Mesenchymal stem cell (in vitro differentiated cells and primary cell): Measurements from ENCODE around the gene SPTLC1.
"Not testable (repeated sequence)": the region's sequence is repeated elsewhere in the genome, so short reads cannot be mapped to it uniquely, and the experiment has no call there.

Source experiments
- DNase-seq: peaks from one replicate; pipeline ENCODE4 v3.0.0-alpha.2; 2013
- H2AFZ ChIP-seq: one replicate; pipeline ENCODE4 v1.6.1; 2013; ENCODE audit warnings: low read depth, mild to moderate bottlenecking, control low read depth, inconsistent platforms, low read length, moderate library complexity
- H2AK5ac ChIP-seq: 2 replicates; pipeline ENCODE4 v1.6.1; 2013; ENCODE audit warnings: low read length, moderate library complexity, mild to moderate bottlenecking, inconsistent platforms; ENCODE audit not compliant: severe bottlenecking
- H2BK120ac ChIP-seq: one replicate; pipeline ENCODE4 v1.6.1; 2013; ENCODE audit warnings: low read depth, mild to moderate bottlenecking, inconsistent platforms, low read length, moderate library complexity
- H2BK12ac ChIP-seq, 2 experiments: one replicate each; pipeline ENCODE4 v1.6.1; 2013; ENCODE audit warnings: inconsistent platforms in 2 of 2, low read length in 2 of 2, mild to moderate bottlenecking in 2 of 2, moderate library complexity in 2 of 2, control low read depth in 1 of 2
- H2BK15ac ChIP-seq: one replicate; pipeline ENCODE4 v1.6.1; 2013; ENCODE audit warnings: mild to moderate bottlenecking, low read depth, inconsistent platforms; ENCODE audit not compliant: poor library complexity, severe bottlenecking
- H2BK5ac ChIP-seq: 2 replicates; pipeline ENCODE4 v1.6.1; 2013; ENCODE audit warnings: low read depth, mild to moderate bottlenecking, low read length, control low read depth, inconsistent platforms; ENCODE audit not compliant: poor library complexity, severe bottlenecking
- H3K14ac ChIP-seq, 2 experiments: one replicate each; pipeline ENCODE4 v1.6.1; 2013; ENCODE audit warnings: inconsistent platforms in 2 of 2, low read length in 2 of 2, control low read depth in 1 of 2, mild to moderate bottlenecking in 1 of 2, moderate library complexity in 1 of 2
- H3K18ac ChIP-seq, 2 experiments: one replicate each; pipeline ENCODE4 v1.6.1; 2013; ENCODE audit warnings: inconsistent platforms in 2 of 2, low read length in 2 of 2, control low read depth in 1 of 2, low read depth in 1 of 2, mild to moderate bottlenecking in 1 of 2
- H3K23ac ChIP-seq, 2 experiments: one replicate each; pipeline ENCODE4 v1.6.1; 2013; ENCODE audit warnings: inconsistent platforms in 2 of 2, low read length in 2 of 2, mild to moderate bottlenecking in 2 of 2, moderate library complexity in 2 of 2, control low read depth in 1 of 2
- H3K27ac ChIP-seq: 2 replicates; pipeline ENCODE4 v1.5.1; 2013; ENCODE audit warnings: mild to moderate bottlenecking, moderate library complexity, low read length, control low read depth, inconsistent platforms; ENCODE audit not compliant: poor library complexity, severe bottlenecking
- H3K27me3 ChIP-seq, 2 experiments: 2 replicates each; pipeline versions ENCODE4 v1.6.1 to v1.7.0; 2013; ENCODE audit warnings: low read length in 2 of 2, mild to moderate bottlenecking in 2 of 2, moderate library complexity in 2 of 2, control low read depth in 1 of 2, inconsistent platforms in 1 of 2; ENCODE audit not compliant: control insufficient read depth in 1 of 2, insufficient read depth in 1 of 2
- H3K36me3 ChIP-seq, 2 experiments: 2 replicates each; pipeline versions ENCODE4 v1.6.1 to v1.7.0; 2013; ENCODE audit warnings: low read length in 2 of 2, control low read depth in 1 of 2, inconsistent platforms in 1 of 2, low read depth in 1 of 2, mild to moderate bottlenecking in 1 of 2; ENCODE audit not compliant: insufficient read depth in 2 of 2, control insufficient read depth in 1 of 2
- H3K4ac ChIP-seq, 2 experiments: one replicate each; pipeline ENCODE4 v1.6.1; 2013; ENCODE audit warnings: inconsistent platforms in 2 of 2, low read length in 2 of 2, mild to moderate bottlenecking in 2 of 2, moderate library complexity in 2 of 2, control low read depth in 1 of 2, low read depth in 1 of 2
- H3K4me1 ChIP-seq: 2 replicates; pipeline ENCODE4 v1.6.1; 2013; ENCODE audit warnings: low read depth, low read length, control low read depth; ENCODE audit not compliant: control insufficient read depth, insufficient read depth
- H3K4me2 ChIP-seq: 2 replicates; pipeline ENCODE4 v1.6.1; 2013; ENCODE audit warnings: low read length, mild to moderate bottlenecking, inconsistent platforms; ENCODE audit not compliant: poor library complexity, severe bottlenecking
- H3K4me3 ChIP-seq, 2 experiments: 2 replicates each; pipeline versions ENCODE4 v1.5.1 to v1.7.0; 2013; ENCODE audit warnings: low read length in 2 of 2, mild to moderate bottlenecking in 2 of 2, control low read depth in 1 of 2, low read depth in 1 of 2; ENCODE audit not compliant: insufficient read depth in 1 of 2
- H3K79me1 ChIP-seq: replicated peaks from 2 replicates; pipeline ENCODE4 v1.6.1; 2013; ENCODE audit warnings: mild to moderate bottlenecking, control low read depth, low read length, inconsistent platforms; ENCODE audit not compliant: poor library complexity, severe bottlenecking
- H3K9ac ChIP-seq: 2 replicates; pipeline ENCODE4 v1.7.0; 2013; ENCODE audit warnings: mild to moderate bottlenecking, low read length, moderate library complexity
- H3K9me3 ChIP-seq: 2 replicates; pipeline ENCODE4 v1.7.0; 2013; ENCODE audit warnings: mild to moderate bottlenecking, low read length; ENCODE audit not compliant: control insufficient read depth
- H4K8ac ChIP-seq: one replicate; pipeline ENCODE4 v1.6.1; 2013; ENCODE audit warnings: inconsistent platforms, mild to moderate bottlenecking, low read length, moderate library complexity
- H4K91ac ChIP-seq: one replicate; pipeline ENCODE4 v1.6.1; 2013; ENCODE audit warnings: mild to moderate bottlenecking, low read length, inconsistent platforms
- WGBS: methylation state at CpG from one replicate; pipeline ENCODE4 v1.1.7; 2013; ENCODE audit warnings: mixed read lengths; 5-methylcytosine and 5-hydroxymethylcytosine counted together

Gene SPTLC1

DNA sequence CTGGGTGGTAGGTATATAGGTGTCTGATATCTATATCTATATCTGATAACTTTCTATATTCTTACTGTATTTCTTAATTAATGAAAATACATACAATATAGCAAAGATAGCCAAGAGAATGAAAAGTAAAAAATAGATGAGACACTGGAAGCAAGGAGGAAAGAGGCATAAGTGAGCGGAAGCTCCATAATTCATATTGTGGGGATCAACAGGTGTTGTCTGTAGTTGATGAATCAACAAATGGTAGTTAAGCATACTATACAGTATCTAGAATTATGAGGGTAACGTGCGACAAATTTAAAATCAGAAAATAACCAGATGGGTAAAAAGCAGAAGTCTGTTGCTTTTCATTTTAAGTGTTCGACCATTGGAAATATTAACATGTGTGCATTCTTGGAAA is 7.1 kb downstream of the SPTLC1 start:
- 100% methylated on average over 3 of the region's 4 CpGs for WGBS
- Histone ChIP-seq H2BK5ac (no peak overlapping the region), H2AK5ac (no peak overlapping the region), H3K4ac (no peak overlapping the region), H3K4me2 (no peak overlapping the region), H3K4me3 (no peak overlapping the region), H2BK15ac (no peak overlapping the region), H3K79me1 (peaks cover 9% of the 10 kb centered on the region), H3K23ac (no peak overlapping the region), H3K9ac (no peak overlapping the region), H3K4me1 (no peaks in the 10 kb centered on the region), H4K8ac (no peak overlapping the region), H3K36me3 (peaks cover 28 to 43% of the 10 kb centered on the region in 2 experiments), H4K91ac (no peak overlapping the region), H2AFZ (no peak overlapping the region), H3K9me3 (no peaks in the 10 kb centered on the region), H2BK12ac (no peak overlapping the region), H3K27me3 (no peaks in the 10 kb centered on the region), H2BK120ac (no peak overlapping the region), H3K18ac (no peak overlapping the region), H3K14ac (no peak overlapping the region), H3K27ac (no peak overlapping the region)
- no peak for DNase-seq

DNA sequence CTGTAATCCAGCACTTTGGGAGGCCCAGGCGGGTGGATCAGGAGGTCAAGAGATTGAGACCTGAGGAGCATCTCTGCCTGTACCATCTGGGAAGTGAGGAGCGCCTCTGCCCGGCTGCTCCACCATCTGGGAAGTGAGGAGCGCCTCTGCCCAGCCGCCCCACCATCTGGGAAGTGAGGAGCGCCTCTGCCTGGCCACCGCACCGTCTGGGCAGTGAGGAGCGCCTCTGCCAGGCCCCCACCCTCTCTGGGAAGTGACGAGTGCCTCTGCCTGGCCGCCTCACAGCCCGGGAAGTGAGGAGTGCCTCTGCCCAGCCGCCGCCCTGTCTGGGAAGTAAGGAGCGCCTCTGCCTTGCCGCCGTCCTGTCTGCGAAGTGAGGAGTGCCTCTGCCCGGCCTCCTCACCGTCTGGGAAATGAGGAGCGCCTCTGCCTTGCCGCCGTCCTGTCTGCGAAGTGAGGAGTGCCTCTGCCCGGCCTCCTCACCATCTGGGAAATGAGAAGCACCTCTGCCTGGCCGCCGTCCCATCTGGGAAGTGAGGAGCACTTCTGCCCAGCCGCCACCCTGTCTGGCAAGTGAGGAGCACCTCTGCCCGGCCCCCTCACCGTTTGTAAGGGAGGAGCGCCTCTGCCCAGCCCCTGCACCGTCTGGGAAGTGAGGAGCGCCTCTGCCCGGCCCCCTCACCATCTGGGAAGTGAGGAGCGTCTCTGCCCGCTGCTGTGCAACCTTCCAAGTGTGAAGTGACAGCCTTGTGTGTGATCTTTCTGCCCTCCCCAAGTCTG is 9.6 kb downstream of the SPTLC1 start:
- not testable (repeated sequence) for H2AFZ ChIP-seq, H3K9me3 ChIP-seq, H2BK5ac ChIP-seq, H3K27me3 ChIP-seq, H3K23ac ChIP-seq, H4K8ac ChIP-seq, H3K4ac ChIP-seq, H3K4me2 ChIP-seq, H2BK12ac ChIP-seq, H3K14ac ChIP-seq, H2BK15ac ChIP-seq, H3K18ac ChIP-seq, H3K4me3 ChIP-seq, H2AK5ac ChIP-seq, H2BK120ac ChIP-seq, H3K4me1 ChIP-seq, H3K9ac ChIP-seq, H3K79me1 ChIP-seq, H3K27ac ChIP-seq, DNase-seq, H4K91ac ChIP-seq
- WGBS: 97% methylated on average over 31 of the region's 36 CpGs
- peaks cover 29% of the 10 kb centered on the region in 2 experiments for H3K36me3 ChIP-seq

DNA sequence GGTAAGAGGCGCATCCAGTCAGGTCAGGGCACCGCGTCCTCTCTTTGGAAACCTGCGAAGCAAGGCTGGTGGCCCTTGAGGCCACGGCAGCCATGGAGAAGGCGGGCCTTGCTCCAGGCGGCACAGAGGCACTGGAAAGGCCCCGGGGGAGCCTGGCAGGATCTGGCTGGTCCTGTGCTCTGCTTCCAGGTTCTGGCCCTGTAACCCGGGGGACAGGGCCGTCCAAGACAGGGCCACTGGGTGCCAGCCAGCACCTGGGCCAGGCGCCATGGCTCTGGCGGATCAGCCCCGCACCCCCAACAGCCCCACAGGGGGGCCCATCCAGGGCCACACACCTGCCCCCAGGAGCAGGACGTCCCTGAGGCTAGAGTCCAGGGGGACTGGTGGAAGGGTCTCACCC is 11.6 kb downstream of the SPTLC1 start:
- H3K4ac ChIP-seq, H3K9me3 ChIP-seq, H2AK5ac ChIP-seq, H2BK120ac ChIP-seq, H4K8ac ChIP-seq, H3K4me1 ChIP-seq, H3K23ac ChIP-seq, H4K91ac ChIP-seq, H3K18ac ChIP-seq, H2BK15ac ChIP-seq, H3K4me3 ChIP-seq, H2BK5ac ChIP-seq, H3K14ac ChIP-seq, H2BK12ac ChIP-seq, H3K27ac ChIP-seq, H3K4me2 ChIP-seq, H2AFZ ChIP-seq, DNase-seq, H3K9ac ChIP-seq, H3K27me3 ChIP-seq: not testable (repeated sequence)
- H3K36me3 ChIP-seq: peaks cover 16 to 29% of the 10 kb centered on the region in 2 experiments
- H3K79me1 ChIP-seq: peaks cover 14% of the 10 kb centered on the region
- WGBS: 99% methylated on average over 14 of the region's 14 CpGs

DNA sequence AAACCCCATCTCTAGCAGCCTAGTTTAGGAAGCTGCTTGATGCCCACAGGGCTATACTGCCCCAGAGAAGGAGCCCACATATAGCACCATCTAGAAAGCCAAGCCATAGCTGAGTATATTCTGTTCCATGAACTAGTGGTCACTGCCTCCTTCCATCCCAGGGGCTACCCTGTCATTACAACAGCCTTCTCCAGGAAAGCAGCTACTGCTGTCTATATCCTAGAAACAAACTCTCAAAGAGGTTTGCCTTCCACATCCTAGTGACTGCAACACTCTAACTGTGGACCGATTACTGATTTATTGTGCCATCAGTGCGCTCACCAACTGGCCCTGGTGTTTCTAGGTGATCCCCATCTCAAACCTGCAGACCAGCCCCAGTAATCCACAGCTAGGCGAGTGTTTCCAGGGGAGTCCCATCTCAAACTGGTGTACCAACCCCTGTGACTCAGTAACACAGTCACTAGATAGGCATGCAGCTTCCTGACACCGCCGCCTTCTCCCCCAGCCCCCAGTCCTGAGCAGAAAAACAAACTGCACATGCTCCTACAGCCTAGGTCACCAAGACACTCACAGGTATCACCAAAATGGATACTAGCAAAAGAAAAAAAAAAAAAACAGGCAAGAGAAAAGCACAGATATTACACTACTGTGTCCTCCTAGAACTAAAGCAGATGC is 14.8 kb downstream of the SPTLC1 start:
- Histone ChIP-seq H2BK12ac (no peak overlapping the region), H3K4me3 (no peak overlapping the region), H2BK15ac (no peak overlapping the region), H2BK120ac (no peak overlapping the region), H3K79me1 (peaks cover 21% of the 10 kb centered on the region), H3K9me3 (no peaks in the 10 kb centered on the region), H3K23ac (no peak overlapping the region), H4K91ac (no peak overlapping the region), H3K18ac (no peak overlapping the region), H3K4me2 (no peak overlapping the region), H4K8ac (no peak overlapping the region), H2AK5ac (no peak overlapping the region), H3K4me1 (peaks cover 5% of the 10 kb centered on the region), H3K14ac (no peak overlapping the region), H3K9ac (no peak overlapping the region), H3K27me3 (no peaks in the 10 kb centered on the region), H3K36me3 (peaks cover 15 to 28% of the 10 kb centered on the region in 2 experiments), H2AFZ (no peak overlapping the region), H3K27ac (peak overlapping the region; percentile 33), H3K4ac (no peak overlapping the region), H2BK5ac (no peak overlapping the region)
- 29% methylated on average over 5 of the region's 5 CpGs for WGBS
- DNase-seq: peak; percentile 83
